ENCODE data around the gene ACVRL1.

DNA sequence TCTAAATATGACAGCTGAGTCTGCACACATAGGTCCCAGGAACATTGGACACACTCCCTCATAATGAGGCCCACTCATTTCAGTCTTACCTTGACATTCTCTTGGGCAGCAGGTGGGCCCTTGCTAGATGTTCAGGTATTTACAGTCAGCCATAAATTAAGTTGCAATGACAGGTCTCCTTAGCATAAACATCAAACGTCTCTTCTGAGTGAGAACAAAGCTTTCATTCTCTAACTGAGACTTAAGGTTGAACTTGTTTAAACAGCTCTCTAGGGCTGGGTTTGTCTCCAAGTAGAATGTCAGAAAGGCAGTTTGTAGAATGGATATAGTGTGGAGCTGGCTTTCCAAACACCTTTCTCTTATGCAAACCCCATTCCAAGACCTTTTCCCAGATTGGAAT, 54.5 kb downstream of the ACVRL1 start:
- TF ChIP-seq GATA2 (IDR thresholded peaks at IDR 0.05; ENCODE audit: low read depth, low read length) (no peak), GATA3 (IDR thresholded peaks at IDR 0.05; ENCODE audit: low read depth, low read length) (no peak)

Data from SH-SY5Y (cell line).